ENCODE data around the gene TMEFF1. TPM values are rescaled to one million over a fixed set of nuclear protein-coding genes. Genes with fewer than 3 reads are reported as not detected.

The TMEFF1 gene
- polyA plus RNA-seq, 3 donors: 0.03 TPM; not detected in 2

GRCh38 chr9:100540327-100540726 is 67.4 kb downstream of the TMEFF1 start:
- H3K27ac ChIP-seq (ENCODE audit: low read depth, low read length): no peak overlapping the region
- WGBS, 3 donors: 91 to 97% (median 96%) methylated on average over 12 of the region's 12 CpGs

DNA sequence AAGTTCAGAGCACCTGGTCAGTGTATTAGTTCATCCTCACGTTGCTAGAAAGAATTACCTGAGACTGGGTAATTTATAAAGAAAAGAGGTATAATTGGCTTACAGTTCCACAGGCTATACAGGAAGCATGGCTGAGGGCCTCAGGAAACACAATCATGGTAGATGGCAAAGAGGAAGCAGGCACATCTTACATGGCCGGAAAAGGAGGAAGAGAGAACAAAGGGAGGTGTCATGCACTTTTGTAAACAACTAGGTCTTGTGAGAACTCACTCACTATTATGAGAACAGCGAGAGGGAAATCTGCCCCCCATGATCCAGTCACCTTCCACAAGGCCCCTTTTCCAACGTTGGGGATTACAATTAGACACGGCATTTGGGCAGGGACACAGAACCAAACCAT is 76.1 kb downstream of the TMEFF1 start:
- no peak overlapping the region for H3K27ac ChIP-seq (ENCODE audit: low read depth, low read length)
- WGBS, 3 donors: 63 to 79% (median 65%) methylated on average over 5 of the region's 5 CpGs

DNA sequence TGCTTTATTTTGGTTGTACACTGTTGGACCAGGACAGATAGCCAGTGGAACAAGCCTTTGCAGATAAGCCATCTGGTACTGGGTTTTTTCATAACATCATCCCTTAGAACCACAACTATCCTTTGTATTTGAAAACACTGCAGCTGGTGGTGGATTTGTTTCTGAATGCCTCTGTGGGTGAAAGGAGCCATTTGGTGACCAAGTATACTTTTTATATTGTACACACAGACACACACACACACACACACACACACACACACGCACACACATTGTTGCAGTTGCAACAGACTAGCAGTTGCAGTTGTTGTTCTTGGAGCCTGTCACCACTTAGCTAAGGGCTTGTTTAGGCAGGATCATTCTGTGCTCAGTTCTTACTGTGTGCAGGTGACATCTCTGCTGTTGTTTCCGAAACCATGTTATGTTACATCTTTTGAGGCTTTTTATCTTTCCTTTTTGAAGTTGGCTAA is 82.0 kb downstream of the TMEFF1 start:
- H3K27ac ChIP-seq (ENCODE audit: low read depth, low read length): no peak overlapping the region
- 77 to 97% (median 93%) methylated on average over 2 of the region's 2 CpGs for WGBS, 3 donors

GRCh38 chr9:100555471-100555870 is 82.5 kb downstream of the TMEFF1 start:
- 96 to 97% (median 97%) methylated on average over 1 of the region's 1 CpG for WGBS, 3 donors
- no peak overlapping the region for H3K27ac ChIP-seq (ENCODE audit: low read depth, low read length)

GRCh38 chr9:100557053-100557452 is 84.1 kb downstream of the TMEFF1 start:
- H3K27ac ChIP-seq (ENCODE audit: low read depth, low read length): no peak overlapping the region
- WGBS, 3 donors: 89 to 97% (median 96%) methylated on average over 3 of the region's 3 CpGs

DNA sequence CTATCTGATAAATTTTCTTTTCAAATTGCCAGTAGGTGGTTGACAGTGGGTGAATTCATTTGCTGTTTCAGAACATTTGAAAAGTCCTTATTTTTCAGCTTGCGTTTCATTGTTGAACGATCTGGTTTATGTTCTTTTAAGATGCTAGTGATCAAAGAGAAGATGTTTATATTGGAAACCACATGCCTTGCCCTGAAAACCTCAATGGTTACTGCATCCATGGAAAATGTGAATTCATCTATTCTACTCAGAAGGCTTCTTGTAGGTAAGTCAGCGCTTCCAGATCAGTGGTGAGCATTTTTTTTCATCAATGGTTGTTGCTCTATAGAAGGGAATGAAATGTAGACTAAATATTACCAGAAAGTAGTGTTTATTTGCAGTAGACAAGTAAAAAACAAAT is 88.3 kb downstream of the TMEFF1 start:
- no peak overlapping the region for H3K27ac ChIP-seq (ENCODE audit: low read depth, low read length)
- WGBS, 3 donors: 77 to 87% (median 83%) methylated on average over 3 of the region's 3 CpGs

GRCh38 chr9:100567856-100568255 is 94.9 kb downstream of the TMEFF1 start:
- WGBS, 3 donors: 70 to 79% (median 72%) methylated on average over 3 of the region's 3 CpGs

GRCh38 chr9:100573655-100574260 is 100.8 kb downstream of the TMEFF1 start:
- H3K27ac ChIP-seq (ENCODE audit: low read depth, low read length): no peak overlapping the region
- 84 to 94% (median 91%) methylated on average over 3 of the region's 3 CpGs for WGBS, 3 donors

More at GRCh38 chr9:100567856-100568255, 94.9 kb downstream of the TMEFF1 start:
- H3K27ac ChIP-seq (ENCODE audit: low read depth, low read length): no peak overlapping the region

- WGBS, 3 donors: 88 to 93% (median 90%) methylated on average over 4 of the region's 4 CpGs
These were observed 102.1 kb downstream of the TMEFF1 start for GRCh38 chr9:100575006-100575405.

DNA sequence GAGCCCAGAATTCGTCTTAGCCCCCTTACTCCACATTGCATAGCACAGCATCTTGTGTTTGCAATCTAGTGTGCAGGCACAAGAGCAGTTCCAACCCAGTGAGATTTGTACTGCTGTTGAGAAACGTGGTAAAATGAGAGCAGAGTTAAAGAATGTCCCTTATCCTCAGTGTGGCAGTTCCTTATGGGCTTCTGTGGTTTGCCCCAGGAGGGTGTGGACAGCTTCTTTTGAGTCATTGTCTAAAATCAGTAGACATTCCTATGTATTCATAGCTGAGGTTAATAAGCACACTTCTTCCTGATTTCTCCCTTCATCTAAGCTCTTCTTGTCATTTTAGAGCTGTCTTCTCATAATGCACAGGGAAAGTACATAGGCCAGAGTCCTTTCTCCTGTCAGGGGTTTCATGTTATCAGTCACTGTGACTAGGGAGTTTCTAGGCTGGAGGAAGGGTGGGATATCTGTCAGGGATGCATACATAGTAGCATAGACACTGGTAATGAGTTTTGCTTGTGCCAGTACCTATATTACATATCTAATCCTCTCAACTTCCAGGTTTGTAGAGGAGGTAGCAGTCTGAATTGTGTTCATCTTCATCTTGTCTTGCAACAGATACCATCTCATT is 102.9 kb downstream of the TMEFF1 start:
- 66 to 76% (median 69%) methylated on average over 2 of the region's 2 CpGs for WGBS, 3 donors
- no peak overlapping the region for H3K27ac ChIP-seq (ENCODE audit: low read depth, low read length)

More at GRCh38 chr9:100575006-100575405, 102.1 kb downstream of the TMEFF1 start:
- H3K27ac ChIP-seq (ENCODE audit: low read depth, low read length): no peak overlapping the region

DNA sequence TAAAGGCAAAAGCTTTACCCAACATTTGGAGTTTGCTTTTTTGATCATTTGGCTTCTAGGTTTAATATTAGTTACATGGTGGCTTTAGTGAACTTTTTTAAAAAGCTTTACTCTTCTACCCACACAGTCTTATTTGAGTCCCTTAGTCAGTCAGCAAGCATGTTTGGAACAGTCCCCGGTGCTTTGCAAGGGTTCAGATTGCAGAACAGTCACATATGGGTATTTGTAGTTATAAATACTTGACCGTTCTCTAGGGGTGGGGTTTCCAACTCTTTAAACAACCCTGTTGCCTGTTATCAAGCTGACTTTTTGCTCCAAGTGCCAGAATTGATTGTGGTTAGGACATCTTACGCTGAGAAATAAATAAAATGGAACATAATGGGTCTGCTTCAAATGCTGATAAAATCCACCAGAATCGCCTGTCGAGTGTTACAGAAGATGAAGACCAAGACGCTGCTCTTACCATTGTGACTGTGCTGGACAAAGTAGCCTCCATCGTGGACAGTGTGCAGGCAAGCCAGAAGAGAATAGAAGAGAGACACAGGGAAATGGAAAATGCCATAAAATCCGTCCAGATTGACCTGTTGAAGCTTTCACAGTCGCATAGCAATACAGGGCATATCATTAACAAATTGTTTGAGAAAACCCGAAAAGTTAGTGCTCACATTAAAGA is 105.0 kb downstream of the TMEFF1 start, which contains the start of gene CAVIN4:
TSS of gene CAVIN4 (plus strand) at position 304 of the 673 bp plus-strand sequence. CDS start at position 369, 65 bp downstream.
- 76 to 89% (median 86%) methylated on average over 10 of the region's 10 CpGs for WGBS, 3 donors
- no peak within 1 kb of the TSS for H3K27ac ChIP-seq (ENCODE audit: low read depth, low read length)

GRCh38 chr9:100578610-100579009 is 105.7 kb downstream of the TMEFF1 start:
- WGBS, 3 donors: 95 to 97% (median 95%) methylated on average over 1 of the region's 1 CpG
- no peak overlapping the region for H3K27ac ChIP-seq (ENCODE audit: low read depth, low read length)

DNA sequence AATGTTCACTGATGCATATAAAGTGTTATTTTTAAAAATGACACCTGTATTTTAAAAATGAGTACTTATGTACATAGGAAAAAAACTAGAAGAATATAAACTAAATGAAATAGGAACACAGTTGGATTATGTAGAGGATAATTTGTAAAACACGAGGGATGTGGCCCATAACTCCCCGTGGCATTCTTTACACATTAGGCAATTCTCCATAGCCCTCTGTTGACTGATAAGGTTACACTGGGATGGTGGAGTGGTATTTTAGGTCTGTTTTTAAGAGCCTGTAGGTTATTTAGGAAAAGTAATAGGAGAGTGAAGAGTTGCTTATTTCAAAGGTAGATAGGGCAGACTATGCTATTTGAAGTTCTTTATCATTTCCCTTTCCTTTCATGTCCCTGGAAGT is 106.7 kb downstream of the TMEFF1 start:
- H3K27ac ChIP-seq (ENCODE audit: low read depth, low read length): no peak overlapping the region
- 72 to 92% (median 81%) methylated on average over 2 of the region's 2 CpGs for WGBS, 3 donors

DNA sequence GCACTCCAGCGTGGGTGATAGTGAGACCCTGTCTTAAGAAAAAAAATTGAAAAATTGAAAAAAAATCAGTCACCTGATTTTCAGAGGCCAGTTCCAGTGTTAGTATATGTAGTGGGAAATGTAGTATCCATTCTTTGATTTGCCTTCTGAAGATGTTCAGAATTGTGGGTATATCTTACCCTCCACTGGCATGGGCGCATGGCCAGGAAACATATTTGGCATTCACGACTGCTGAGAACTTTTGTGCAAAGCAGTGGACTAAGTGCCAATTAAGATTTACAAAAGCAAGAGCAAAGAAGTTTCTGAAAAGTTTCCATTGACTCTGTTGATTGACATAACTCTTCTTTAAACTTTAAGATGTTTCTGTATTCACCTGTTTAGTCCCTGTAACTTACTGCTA is 107.3 kb downstream of the TMEFF1 start:
- H3K27ac ChIP-seq (ENCODE audit: low read depth, low read length): no peak overlapping the region
- WGBS, 3 donors: 56 to 81% (median 76%) methylated on average over 3 of the region's 3 CpGs

DNA sequence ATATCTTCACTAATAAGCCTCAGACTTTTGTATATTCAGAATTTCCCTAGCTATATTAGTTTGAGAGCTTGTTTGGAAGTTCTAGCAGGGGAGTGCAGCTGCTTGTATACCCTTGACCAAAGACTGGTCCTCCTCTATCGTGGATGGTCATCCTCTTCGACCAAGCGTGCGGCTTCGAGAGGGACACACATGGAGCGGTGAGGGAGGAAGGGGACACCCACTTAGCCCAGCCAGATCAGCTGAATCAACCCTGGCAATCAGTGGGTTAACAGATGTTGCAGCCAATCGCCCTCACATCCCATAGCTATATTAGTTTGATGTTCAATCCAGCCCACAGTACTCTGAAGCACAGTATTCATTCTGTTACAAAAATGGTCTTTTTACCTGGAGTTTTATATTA is 108.1 kb downstream of the TMEFF1 start:
- WGBS, 3 donors: 89 to 93% (median 91%) methylated on average over 7 of the region's 7 CpGs
- H3K27ac ChIP-seq (ENCODE audit: low read depth, low read length): no peak overlapping the region

DNA sequence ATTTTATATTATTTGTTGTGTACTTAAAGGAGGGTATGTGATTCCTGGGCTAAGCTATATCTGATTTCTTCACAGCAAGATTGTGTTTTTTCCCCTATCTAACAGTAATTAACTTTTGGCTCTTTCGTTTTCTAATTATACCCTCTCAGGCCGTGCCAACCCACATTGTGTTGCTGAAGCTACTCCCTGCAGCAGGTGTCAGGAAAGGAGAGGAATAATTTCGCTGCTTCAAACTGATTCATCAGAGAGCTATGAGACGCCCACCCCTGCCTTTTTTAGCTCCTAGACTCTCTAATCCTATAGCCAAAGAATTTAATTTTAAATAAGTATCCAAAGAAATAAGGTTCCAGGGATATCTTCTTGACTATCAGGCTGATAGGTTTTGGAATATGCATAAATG is 108.7 kb downstream of the TMEFF1 start:
- WGBS, 3 donors: 65 to 75% (median 74%) methylated on average over 4 of the region's 4 CpGs
- no peak overlapping the region for H3K27ac ChIP-seq (ENCODE audit: low read depth, low read length)

- WGBS, 3 donors: 91 to 92% (median 92%) methylated on average over 5 of the region's 5 CpGs
- H3K27ac ChIP-seq (ENCODE audit: low read depth, low read length): no peak overlapping the region
These were observed 110.3 kb downstream of the TMEFF1 start for GRCh38 chr9:100583014-100583802.

GRCh38 chr9:100584951-100585350 is 112.0 kb downstream of the TMEFF1 start:
- 94 to 96% (median 95%) methylated on average over 4 of the region's 4 CpGs for WGBS, 3 donors
- H3K27ac ChIP-seq (ENCODE audit: low read depth, low read length): no peak overlapping the region

- no peak overlapping the region for H3K27ac ChIP-seq (ENCODE audit: low read depth, low read length)
- WGBS, 3 donors: 92 to 94% (median 94%) methylated on average over 7 of the region's 7 CpGs
These were observed 113.1 kb downstream of the TMEFF1 start for GRCh38 chr9:100586093-100586492.
